CD4-positive, alpha-beta T cell treated with Interleukin-1 beta for 1 hour (primary cell): Measurements from ENCODE around the gene CLCNKA.

Source experiments
- DNase-seq, 2 donors: peaks; one replicate each; pipeline ENCODE4 v3.0.0-alpha.2; 2020 to 2022

The CLCNKA gene

GRCh38 chr1:16066245-16066644 lies 44.4 kb downstream of the CLCNKA start:
- DNase-seq: no peak

- peak in 1 of 2 donors; percentile 6 for DNase-seq
Measured at GRCh38 chr1:16067127-16067768, 45.4 kb downstream of the CLCNKA start.

- no peak for DNase-seq
Measured at GRCh38 chr1:16067933-16068332, 46.1 kb downstream of the CLCNKA start.

- no peak for DNase-seq
Measured at GRCh38 chr1:16068356-16069270, 46.8 kb downstream of the CLCNKA start.

- no peak for DNase-seq
Measured at GRCh38 chr1:16070640-16071355, 49.0 kb downstream of the CLCNKA start.

- no peak for DNase-seq
Measured at GRCh38 chr1:16071614-16072013, 49.8 kb downstream of the CLCNKA start.

GRCh38 chr1:16072095-16072494 lies 50.3 kb downstream of the CLCNKA start:
- DNase-seq: no peak

GRCh38 chr1:16072616-16073484 lies 51.0 kb downstream of the CLCNKA start:
- DNase-seq: no peak

- DNase-seq: peak in 1 of 2 donors; percentile 38
Measured at GRCh38 chr1:16073490-16074119, 51.8 kb downstream of the CLCNKA start, which contains the start of gene FAM131C. TSS of gene FAM131C (minus strand) at chr1:16073651. CDS start at chr1:16073442, 209 bp downstream.

GRCh38 chr1:16074217-16074616 lies 52.4 kb downstream of the CLCNKA start:
- DNase-seq: no peak

- no peak for DNase-seq
Measured at GRCh38 chr1:16075337-16076030, 53.6 kb downstream of the CLCNKA start.

- no peak for DNase-seq
Measured at GRCh38 chr1:16076031-16076864, 54.4 kb downstream of the CLCNKA start.

GRCh38 chr1:16076865-16077238 lies 55.0 kb downstream of the CLCNKA start:
- no peak for DNase-seq

- DNase-seq: no peak
Measured at GRCh38 chr1:16077406-16078245, 55.8 kb downstream of the CLCNKA start.

- peak; percentile 69 to 77 for DNase-seq
Measured at GRCh38 chr1:16078925-16079656, 57.3 kb downstream of the CLCNKA start.

- DNase-seq: no peak
Measured at GRCh38 chr1:16080422-16081150, 58.8 kb downstream of the CLCNKA start.

GRCh38 chr1:16081636-16082035 lies 59.8 kb downstream of the CLCNKA start:
- DNase-seq: no peak
